ENCODE results near the gene CNEP1R1. TPM values are rescaled to one million over a fixed set of nuclear protein-coding genes. Genes with fewer than 3 reads are reported as not detected.

CNEP1R1 gene
- total and polyA plus RNA-seq, 9 of the 15 experiments (the other 6 are each of a cell fraction or from before 2014, with no cell fraction given): 7.6 to 20.1 (median 10.6) TPM

DNA sequence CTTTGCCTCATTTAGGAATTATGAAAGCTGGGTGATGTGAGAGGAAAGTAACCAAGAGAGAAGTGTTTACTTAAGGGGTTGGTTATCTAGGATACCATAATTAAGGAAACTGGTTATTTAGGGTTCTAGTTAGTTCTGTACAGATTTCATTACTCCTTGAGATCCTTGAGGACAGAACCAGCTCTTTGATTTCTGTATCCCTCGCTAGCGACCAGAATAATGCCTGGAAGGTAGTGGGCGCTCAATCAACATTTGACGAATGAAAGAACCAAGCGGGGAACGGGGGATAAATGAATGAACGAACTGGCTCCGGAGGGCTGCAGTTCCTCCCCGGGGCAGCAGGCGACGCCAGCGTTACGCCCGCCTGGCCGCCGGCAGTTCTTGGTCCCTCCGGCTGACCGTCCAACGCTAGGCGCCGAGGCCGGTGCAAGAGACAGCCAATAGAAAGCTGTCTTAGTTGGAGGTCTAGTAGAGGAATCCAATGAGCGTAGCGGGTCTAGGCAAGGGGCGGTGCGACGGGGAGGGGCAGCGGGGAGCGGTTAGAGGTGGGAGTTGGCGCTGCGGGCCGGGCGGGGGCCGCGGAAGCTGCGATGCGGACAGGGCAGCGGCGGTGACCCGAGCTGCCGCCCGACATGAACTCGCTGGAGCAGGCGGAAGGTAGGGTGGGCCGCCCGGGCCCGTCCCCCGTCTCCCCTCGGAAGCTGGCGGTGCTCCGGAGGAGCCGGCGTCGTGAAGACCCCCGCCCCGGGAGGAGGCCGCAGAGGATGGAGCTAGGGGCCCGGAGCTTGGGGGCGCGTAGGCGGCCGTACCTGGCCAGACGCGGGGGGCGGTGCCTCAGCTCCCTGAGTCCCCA, at the start of gene CNEP1R1 (continued):
- TF ChIP-seq, protein P1, sequence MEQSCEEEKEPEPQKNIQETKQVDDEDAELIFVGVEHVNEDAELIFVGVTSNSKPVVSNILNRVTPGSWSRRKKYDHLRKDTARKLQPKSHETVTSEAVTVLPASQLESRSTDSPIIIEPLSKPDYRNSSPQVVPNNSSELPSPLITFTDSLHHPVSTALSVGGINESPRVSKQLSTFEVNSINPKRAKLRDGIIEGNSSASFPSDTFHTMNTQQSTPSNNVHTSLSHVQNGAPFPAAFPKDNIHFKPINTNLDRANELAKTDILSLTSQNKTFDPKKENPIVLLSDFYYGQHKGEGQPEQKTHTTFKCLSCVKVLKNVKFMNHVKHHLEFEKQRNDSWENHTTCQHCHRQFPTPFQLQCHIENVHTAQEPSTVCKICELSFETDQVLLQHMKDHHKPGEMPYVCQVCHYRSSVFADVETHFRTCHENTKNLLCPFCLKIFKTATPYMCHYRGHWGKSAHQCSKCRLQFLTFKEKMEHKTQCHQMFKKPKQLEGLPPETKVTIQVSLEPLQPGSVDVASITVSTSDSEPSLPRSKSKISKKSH (CRISPR knock-in tag; IDR thresholded peaks at IDR 0.05): no peak
- TF ChIP-seq, protein P2, sequence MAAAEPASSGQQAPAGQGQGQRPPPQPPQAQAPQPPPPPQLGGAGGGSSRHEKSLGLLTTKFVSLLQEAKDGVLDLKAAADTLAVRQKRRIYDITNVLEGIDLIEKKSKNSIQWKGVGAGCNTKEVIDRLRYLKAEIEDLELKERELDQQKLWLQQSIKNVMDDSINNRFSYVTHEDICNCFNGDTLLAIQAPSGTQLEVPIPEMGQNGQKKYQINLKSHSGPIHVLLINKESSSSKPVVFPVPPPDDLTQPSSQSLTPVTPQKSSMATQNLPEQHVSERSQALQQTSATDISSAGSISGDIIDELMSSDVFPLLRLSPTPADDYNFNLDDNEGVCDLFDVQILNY (CRISPR knock-in tag; IDR thresholded peaks at IDR 0.05): no peak
- TF ChIP-seq PTTG1 (tag; IDR thresholded peaks at IDR 0.05; ENCODE audit: low read depth): no peak
- TF ChIP-seq LCOR (CRISPR knock-in tag; IDR thresholded peaks at IDR 0.05): 0 out of 2 replicates have a peak, but pooled peaks have one; percentile 49
- TF ChIP-seq CHCHD3 (CRISPR knock-in tag; IDR thresholded peaks at IDR 0.05): no peak
- TF ChIP-seq NCOA4 (IDR thresholded peaks at IDR 0.05; ENCODE audit: partially characterized antibody): no peak
- 0 out of 2 replicates have a peak, but pooled peaks have one; percentile 8 for TF ChIP-seq PML (IDR thresholded peaks at IDR 0.05; ENCODE audit: low read length)
- TF ChIP-seq MCM5 (IDR thresholded peaks at IDR 0.05; ENCODE audit: low read depth): no peak
- TF ChIP-seq, protein P3, sequence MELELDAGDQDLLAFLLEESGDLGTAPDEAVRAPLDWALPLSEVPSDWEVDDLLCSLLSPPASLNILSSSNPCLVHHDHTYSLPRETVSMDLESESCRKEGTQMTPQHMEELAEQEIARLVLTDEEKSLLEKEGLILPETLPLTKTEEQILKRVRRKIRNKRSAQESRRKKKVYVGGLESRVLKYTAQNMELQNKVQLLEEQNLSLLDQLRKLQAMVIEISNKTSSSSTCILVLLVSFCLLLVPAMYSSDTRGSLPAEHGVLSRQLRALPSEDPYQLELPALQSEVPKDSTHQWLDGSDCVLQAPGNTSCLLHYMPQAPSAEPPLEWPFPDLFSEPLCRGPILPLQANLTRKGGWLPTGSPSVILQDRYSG (tag; conservative IDR thresholded peaks at IDR 0.05; ENCODE audit: low read depth): no peak
- TF ChIP-seq, protein P4, sequence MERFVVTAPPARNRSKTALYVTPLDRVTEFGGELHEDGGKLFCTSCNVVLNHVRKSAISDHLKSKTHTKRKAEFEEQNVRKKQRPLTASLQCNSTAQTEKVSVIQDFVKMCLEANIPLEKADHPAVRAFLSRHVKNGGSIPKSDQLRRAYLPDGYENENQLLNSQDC (CRISPR knock-in tag; IDR thresholded peaks at IDR 0.05): no peak
- no peak for TF ChIP-seq ZNF668 (CRISPR knock-in tag; IDR thresholded peaks at IDR 0.05)
- TF ChIP-seq, protein P5, sequence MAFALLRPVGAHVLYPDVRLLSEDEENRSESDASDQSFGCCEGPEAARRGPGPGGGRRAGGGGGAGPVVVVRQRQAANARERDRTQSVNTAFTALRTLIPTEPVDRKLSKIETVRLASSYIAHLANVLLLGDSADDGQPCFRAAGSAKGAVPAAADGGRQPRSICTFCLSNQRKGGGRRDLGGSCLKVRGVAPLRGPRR (CRISPR knock-in tag; IDR thresholded peaks at IDR 0.05): no peak
- peak; percentile 69 for TF ChIP-seq GABPB1 (CRISPR knock-in tag; IDR thresholded peaks at IDR 0.05)
- TF ChIP-seq TAF1 (IDR thresholded peaks at IDR 0.05; ENCODE audit: control insufficient read depth, extremely low read depth, insufficient read depth, low read length, severe bottlenecking): peak; percentile 42
- TF ChIP-seq SLC30A9 (CRISPR knock-in tag; IDR thresholded peaks at IDR 0.05): no peak
- TF ChIP-seq ZKSCAN3 (CRISPR knock-in tag; IDR thresholded peaks at IDR 0.05): no peak
- TF ChIP-seq ZC3H8 (IDR thresholded peaks at IDR 0.05): no peak
- no peak for TF ChIP-seq SAFB2 (IDR thresholded peaks at IDR 0.05; ENCODE audit: borderline replicate concordance, low read depth, low read length, severe bottlenecking)
- TF ChIP-seq, protein P6, sequence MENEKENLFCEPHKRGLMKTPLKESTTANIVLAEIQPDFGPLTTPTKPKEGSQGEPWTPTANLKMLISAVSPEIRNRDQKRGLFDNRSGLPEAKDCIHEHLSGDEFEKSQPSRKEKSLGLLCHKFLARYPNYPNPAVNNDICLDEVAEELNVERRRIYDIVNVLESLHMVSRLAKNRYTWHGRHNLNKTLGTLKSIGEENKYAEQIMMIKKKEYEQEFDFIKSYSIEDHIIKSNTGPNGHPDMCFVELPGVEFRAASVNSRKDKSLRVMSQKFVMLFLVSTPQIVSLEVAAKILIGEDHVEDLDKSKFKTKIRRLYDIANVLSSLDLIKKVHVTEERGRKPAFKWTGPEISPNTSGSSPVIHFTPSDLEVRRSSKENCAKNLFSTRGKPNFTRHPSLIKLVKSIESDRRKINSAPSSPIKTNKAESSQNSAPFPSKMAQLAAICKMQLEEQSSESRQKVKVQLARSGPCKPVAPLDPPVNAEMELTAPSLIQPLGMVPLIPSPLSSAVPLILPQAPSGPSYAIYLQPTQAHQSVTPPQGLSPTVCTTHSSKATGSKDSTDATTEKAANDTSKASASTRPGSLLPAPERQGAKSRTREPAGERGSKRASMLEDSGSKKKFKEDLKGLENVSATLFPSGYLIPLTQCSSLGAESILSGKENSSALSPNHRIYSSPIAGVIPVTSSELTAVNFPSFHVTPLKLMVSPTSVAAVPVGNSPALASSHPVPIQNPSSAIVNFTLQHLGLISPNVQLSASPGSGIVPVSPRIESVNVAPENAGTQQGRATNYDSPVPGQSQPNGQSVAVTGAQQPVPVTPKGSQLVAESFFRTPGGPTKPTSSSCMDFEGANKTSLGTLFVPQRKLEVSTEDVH (IDR thresholded peaks at IDR 0.05; ENCODE audit: low read depth, partially characterized antibody): peak; percentile 28
- 0 out of 2 replicates have a peak, but pooled peaks have one; percentile 12 for TF ChIP-seq ETV5 (CRISPR knock-in tag; IDR thresholded peaks at IDR 0.05; ENCODE audit: low read depth)
- TF ChIP-seq EP300 (IDR thresholded peaks at IDR 0.05; ENCODE audit: low read length): peak; percentile 55
